Tibial nerve (tissue), 4 donors: Measurements from ENCODE around the gene KRT28. TPM values are rescaled to one million over a fixed set of nuclear protein-coding genes. Genes with fewer than 3 reads are reported as not detected.

Source experiments
- DNase-seq, 2 donors: peaks; one replicate each; pipeline ENCODE4 v3.0.0-alpha.2; 2019; ENCODE audit warnings: low spot score in 2 of 2
- H3K27ac ChIP-seq, 4 donors: fragments of 200-600 bp; sonication (generic) in 3 of 4; one replicate each; pipeline ENCODE4 v1.5.1; 2017 to 2019; ENCODE audit warnings: mild to moderate bottlenecking in 1 of 4
- H3K27me3 ChIP-seq, 2 donors: fragments of 200-600 bp; sonication (generic) in 1 of 2; one replicate each; pipeline versions ENCODE4 v1.5.1 to v1.6.0; 2017 to 2019
- H3K36me3 ChIP-seq, 3 donors: fragments of 200-600 bp; sonication (generic); one replicate each; pipeline ENCODE4 v1.5.1; 2018 to 2019
- H3K4me1 ChIP-seq, 4 donors: fragments of 200-600 bp; sonication (generic) in 3 of 4; one replicate each; pipeline ENCODE4 v1.5.1; 2017 to 2019
- H3K4me3 ChIP-seq, 4 donors: fragments of 200-600 bp; sonication (generic) in 3 of 4; one replicate each; pipeline ENCODE4 v1.5.1; 2017 to 2019; ENCODE audit warnings: mild to moderate bottlenecking in 1 of 4, moderate library complexity in 1 of 4
- H3K9me3 ChIP-seq, 4 donors: fragments of 200-600 bp; sonication (generic) in 3 of 4; one replicate each; pipeline ENCODE4 v1.5.1; 2017 to 2019
- EP300 ChIP-seq, 2 donors: sonication (generic); formaldehyde crosslinking; IDR thresholded peaks; one replicate each; pipeline ENCODE4 v1.6.1; 2017; ENCODE audit warnings: antibody characterized with exemption in 2 of 2, mild to moderate bottlenecking in 1 of 2
- POLR2A ChIP-seq, 2 donors: fragments of 450-650 bp; IDR thresholded peaks; one replicate each; pipeline ENCODE4 v1.6.1; 2017; ENCODE audit warnings: antibody characterized with exemption in 2 of 2, mild to moderate bottlenecking in 2 of 2, moderate library complexity in 2 of 2
- WGBS, 2 donors: methylation state at CpG; one replicate each; pipeline ENCODE4 v1.1.5; 2018; 5-methylcytosine and 5-hydroxymethylcytosine counted together
- total RNA-seq, 4 donors: library from RNA; depleted of rRNA; stranded (reverse); fragments of >200 nt; gene quantifications; one replicate each; pipeline ENCODE4 v1.1.0, GENCODE V29; 2016
- TF ChIP-seq, protein P1 (sequence below), 5 experiments: fragments of 200-600 bp in 3 of 5; fragments of 450-650 bp in 2 of 5; sonication (generic) in 3 of 5; IDR thresholded peaks; one replicate each; pipeline ENCODE4 v1.5.1; 2016 to 2019; ENCODE audit warnings: antibody characterized with exemption in 5 of 5, mild to moderate bottlenecking in 3 of 5, moderate library complexity in 2 of 5

The KRT28 gene
- total RNA-seq, 4 donors from 2014 or later: not detected

DNA sequence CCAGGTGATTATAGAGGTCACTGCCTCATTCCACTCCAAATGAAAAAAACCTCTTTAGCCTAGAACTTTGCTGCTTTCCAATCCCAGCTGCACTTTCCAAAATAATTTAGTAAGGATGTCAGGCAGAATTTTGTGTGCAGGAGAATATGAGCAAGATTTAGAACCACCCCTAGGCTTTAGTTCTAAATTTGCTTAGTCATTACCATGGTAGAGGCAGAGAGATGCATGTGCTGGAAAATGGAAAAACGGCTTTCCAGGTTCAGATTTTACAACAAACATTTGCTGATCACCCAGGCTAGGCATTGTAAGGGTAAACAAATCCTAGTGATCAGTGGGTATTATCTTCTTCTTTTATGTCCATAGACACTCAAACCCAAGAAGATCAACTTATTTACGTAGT, 34.1 kb downstream of the KRT28 start:
- Histone ChIP-seq H3K4me1 (no peaks in the 10 kb centered on the region), H3K36me3 (no peaks in the 10 kb centered on the region)
- 85 to 90% methylated on average over 2 of the region's 2 CpGs for WGBS, 2 donors

DNA sequence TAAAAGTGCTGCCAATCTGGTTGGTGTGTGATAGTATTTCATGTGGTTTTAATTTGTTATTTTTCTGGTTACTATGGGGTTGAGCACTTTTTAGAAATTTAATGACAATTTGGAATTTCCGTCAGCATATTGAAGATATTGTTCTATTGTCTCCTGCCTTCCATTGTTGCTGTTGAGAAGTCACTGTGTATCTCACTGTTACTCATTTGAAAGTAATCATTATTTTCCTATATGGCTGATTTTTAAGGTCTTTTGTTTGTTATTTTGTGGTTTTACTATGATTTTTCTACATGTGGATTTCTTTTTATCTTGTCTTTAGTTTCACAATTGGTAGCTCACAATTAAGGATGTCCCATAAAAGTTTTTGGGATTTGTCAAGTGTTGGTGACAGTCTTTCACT, 36.0 kb downstream of the KRT28 start:
- DNase-seq: no peak
- Histone ChIP-seq H3K36me3 (no peaks in the 10 kb centered on the region), H3K4me1 (no peaks in the 10 kb centered on the region), H3K9me3 (peaks cover 0 to 60% (median 19%) of the 10 kb centered on the region in 4 donors), H3K27ac (no peak overlapping the region), H3K4me3 (no peak overlapping the region), H3K27me3 (no peaks in the 10 kb centered on the region)
- WGBS, 2 donors: 79% methylated on average over 1 of the region's 1 CpG
- TF ChIP-seq POLR2A (IDR thresholded peaks at IDR 0.05): no peak
- TF ChIP-seq EP300 (IDR thresholded peaks at IDR 0.05): no peak
- TF ChIP-seq, protein P1, sequence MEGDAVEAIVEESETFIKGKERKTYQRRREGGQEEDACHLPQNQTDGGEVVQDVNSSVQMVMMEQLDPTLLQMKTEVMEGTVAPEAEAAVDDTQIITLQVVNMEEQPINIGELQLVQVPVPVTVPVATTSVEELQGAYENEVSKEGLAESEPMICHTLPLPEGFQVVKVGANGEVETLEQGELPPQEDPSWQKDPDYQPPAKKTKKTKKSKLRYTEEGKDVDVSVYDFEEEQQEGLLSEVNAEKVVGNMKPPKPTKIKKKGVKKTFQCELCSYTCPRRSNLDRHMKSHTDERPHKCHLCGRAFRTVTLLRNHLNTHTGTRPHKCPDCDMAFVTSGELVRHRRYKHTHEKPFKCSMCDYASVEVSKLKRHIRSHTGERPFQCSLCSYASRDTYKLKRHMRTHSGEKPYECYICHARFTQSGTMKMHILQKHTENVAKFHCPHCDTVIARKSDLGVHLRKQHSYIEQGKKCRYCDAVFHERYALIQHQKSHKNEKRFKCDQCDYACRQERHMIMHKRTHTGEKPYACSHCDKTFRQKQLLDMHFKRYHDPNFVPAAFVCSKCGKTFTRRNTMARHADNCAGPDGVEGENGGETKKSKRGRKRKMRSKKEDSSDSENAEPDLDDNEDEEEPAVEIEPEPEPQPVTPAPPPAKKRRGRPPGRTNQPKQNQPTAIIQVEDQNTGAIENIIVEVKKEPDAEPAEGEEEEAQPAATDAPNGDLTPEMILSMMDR (IDR thresholded peaks at IDR 0.05): no peak

More for the DNA sequence above, 34.1 kb downstream of the KRT28 start:
- no peak for DNase-seq
- Histone ChIP-seq H3K9me3 (peaks cover 0 to 43% (median 7%) of the 10 kb centered on the region in 4 donors), H3K4me3 (no peak overlapping the region), H3K27me3 (peaks cover 0 to 6% of the 10 kb centered on the region in 2 donors), H3K27ac (no peak overlapping the region)
- TF ChIP-seq, protein P1 (IDR thresholded peaks at IDR 0.05): no peak
- TF ChIP-seq POLR2A (IDR thresholded peaks at IDR 0.05) (no peak), EP300 (IDR thresholded peaks at IDR 0.05) (no peak)

DNA sequence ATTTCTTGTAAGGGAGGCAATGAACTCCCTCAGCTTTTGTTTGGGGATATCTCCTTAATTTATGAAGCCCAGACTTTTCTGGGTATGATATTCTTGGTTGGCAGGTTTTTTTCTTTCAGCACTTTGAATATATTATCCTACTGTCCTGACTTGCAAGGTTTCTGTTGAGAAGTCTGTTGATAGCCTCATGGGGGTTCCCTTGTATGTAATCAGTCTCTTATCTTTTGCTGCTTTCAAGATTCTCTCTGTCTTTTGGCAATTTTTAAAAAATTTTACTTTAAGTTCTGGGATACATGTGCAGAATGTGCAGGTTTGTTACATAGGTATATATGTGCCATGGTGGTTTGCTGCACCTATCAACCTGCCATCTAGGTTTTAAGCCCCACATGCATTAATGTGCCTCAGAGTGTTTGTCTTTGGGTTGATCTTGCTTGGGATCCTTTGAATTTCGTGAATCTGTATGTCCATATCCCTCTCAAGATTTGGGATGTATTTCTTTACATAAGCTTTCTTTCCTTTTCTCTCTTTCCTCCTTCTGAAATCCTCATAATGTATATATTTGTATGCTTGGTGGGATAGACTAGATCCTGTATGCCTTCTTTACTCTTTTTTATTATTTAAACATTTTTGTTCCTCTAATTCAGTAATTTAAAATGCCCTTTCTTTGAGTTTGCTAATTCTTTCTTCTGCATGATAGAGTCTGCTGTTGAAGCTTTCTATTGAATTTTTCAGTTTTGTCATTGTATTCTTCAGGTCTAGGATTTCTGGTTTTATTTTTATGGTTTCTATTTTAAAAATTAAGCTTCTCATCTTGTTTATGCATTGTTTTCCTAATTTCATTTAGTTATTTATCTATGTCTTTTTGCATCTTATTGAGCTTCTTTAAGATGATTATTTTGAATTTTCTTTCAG, 39.4 kb downstream of the KRT28 start:
- Histone ChIP-seq H3K27ac (no peak overlapping the region), H3K9me3 (peaks cover 0 to 63% (median 19%) of the 10 kb centered on the region in 4 donors), H3K4me1 (no peaks in the 10 kb centered on the region), H3K36me3 (no peaks in the 10 kb centered on the region), H3K4me3 (no peak overlapping the region), H3K27me3 (no peaks in the 10 kb centered on the region)
- no peak for DNase-seq
- TF ChIP-seq, protein P1 (IDR thresholded peaks at IDR 0.05): no peak
- no peak for TF ChIP-seq EP300 (IDR thresholded peaks at IDR 0.05)
- TF ChIP-seq POLR2A (IDR thresholded peaks at IDR 0.05): no peak
- 23 to 28% methylated on average over 1 of the region's 1 CpG for WGBS, 2 donors

DNA sequence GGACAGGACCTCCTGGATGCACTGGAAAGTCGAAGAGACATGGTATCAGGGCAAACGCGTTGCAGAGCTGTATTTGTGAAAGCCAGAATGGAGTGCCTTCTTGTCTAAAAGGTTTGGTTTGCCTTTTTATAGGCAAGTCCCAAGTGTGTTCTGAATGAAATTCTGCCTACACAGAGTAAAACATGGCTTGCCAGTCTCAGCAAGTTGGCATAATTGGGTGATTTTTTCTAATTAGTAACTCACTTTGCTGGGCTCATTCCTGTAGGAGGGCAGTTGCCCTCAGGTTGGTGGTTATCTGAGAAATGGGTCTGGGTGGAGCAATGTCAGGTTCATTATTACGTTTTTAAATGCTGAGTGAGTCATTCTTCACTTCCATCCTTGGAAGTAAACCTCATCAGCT, 44.5 kb downstream of the KRT28 start, which contains the start of gene KRT25:
Gene KRT25, minus strand, starts transcription at position 101 of the 400 bp plus-strand sequence. Its CDS starts 60 bp downstream, at position 41.
- Histone ChIP-seq H3K4me1 (no peaks in the 10 kb centered on the region), H3K9me3 (peaks cover 0 to 16% (median 9%) of the 10 kb centered on the region in 4 donors), H3K4me3 (no peak within 1 kb of the TSS), H3K27ac (no peak within 1 kb of the TSS), H3K36me3 (no peaks in the 10 kb centered on the region), H3K27me3 (peaks cover 0 to 6% of the 10 kb centered on the region in 2 donors)
- 79 to 80% methylated on average over 4 of the region's 4 CpGs for WGBS, 2 donors
- no peak for DNase-seq
- TF ChIP-seq, protein P1 (IDR thresholded peaks at IDR 0.05): no peak
- TF ChIP-seq EP300 (IDR thresholded peaks at IDR 0.05): no peak
- no peak for TF ChIP-seq POLR2A (IDR thresholded peaks at IDR 0.05)

DNA sequence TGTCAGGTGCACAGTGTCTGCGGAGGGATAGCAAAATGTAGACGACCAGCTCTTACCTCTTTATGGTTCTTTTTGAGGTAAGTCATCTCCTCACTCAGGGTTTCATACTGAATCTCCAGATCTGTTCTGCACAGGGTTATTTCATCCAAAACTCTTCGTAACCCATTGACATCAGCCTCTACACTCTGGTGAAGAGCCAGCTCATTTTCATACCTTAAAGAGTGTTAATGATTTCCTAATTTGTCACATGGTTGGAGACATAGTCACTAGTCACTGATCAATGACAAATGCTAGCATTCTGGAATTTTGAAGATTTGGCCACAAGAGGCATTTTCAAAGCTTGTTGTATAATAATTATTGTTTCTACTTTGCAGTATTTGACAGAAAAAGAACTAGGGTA, 46.0 kb downstream of the KRT28 start:
- Histone ChIP-seq H3K36me3 (no peaks in the 10 kb centered on the region), H3K27me3 (peaks cover 0 to 6% of the 10 kb centered on the region in 2 donors), H3K27ac (no peak overlapping the region), H3K9me3 (peaks cover 0 to 3% (median 0%) of the 10 kb centered on the region in 4 donors), H3K4me3 (no peak overlapping the region), H3K4me1 (no peaks in the 10 kb centered on the region)
- WGBS, 2 donors: 90 to 93% methylated on average over 3 of the region's 3 CpGs
- no peak for DNase-seq
- TF ChIP-seq EP300 (IDR thresholded peaks at IDR 0.05) (no peak), POLR2A (IDR thresholded peaks at IDR 0.05) (no peak)
- TF ChIP-seq, protein P1 (IDR thresholded peaks at IDR 0.05): no peak
